Measurements from ENCODE around the gene HOXB5.

The HOXB5 gene

DNA sequence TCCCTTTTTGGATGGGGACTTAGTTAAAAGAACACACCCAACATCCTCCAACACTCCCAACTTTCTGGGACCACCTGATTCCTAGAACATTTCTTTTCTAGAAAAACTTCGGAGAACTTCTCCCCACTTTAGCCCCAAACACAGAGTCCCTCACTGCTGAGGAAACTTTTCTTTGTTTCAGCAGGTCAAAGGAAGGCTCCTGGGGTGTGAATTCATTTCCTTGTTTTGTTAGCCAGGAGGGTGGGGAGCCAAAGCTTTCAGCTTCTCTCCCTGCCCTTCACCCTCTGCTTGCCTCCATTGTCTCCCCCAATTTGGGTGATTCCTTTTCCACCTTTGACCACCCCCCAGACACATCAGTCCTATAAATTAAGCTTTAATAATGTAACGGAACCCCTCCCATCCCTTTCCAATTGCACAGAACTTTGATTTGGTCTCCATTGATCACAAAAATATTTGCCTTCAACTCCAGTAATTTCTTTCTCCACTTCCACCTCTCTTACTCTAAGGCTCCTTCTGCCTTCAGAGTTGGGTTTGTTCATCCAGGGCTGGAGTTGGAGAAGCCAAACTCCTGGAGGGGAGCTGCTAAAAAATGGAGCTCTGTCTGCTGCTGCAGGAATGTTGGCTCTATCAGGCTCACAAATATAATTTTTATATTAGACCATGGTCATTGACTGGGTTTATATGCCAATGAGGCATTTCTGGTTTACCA is 25.8 kb downstream of the HOXB5 start:
- Histone ChIP-seq H3K27me3 (ENCODE audit: control insufficient read depth in 1 of 2, insufficient read depth in 2 of 2, low read length in 2 of 2) (peaks cover 0 to 18% of the 10 kb centered on the region in 2 donors), H3K27ac (ENCODE audit: low read length) (peak overlapping the region; percentile 94)

DNA sequence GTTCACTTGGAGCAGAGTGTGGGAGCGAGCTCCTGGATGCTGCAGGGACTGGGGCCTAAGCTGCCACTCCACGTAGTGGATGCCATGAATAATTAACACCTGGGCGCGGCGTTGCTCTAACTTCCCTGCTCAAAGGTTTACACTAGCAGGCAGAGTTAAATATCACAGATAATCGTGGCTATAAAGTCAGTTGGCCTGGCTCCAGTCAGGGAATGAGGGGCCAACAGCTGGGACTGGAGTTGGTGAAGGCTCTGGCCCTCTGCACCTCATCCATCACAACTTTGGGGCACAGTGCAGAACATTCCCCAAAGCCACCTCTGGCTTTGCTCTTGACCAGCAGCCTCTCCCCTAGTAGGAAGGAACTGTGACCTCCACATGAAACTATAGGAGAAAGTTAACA is 26.4 kb downstream of the HOXB5 start:
- peaks cover 79% of the 10 kb centered on the region for H3K4me1 ChIP-seq (ENCODE audit: control insufficient read depth, insufficient read depth, low read length)
- peaks cover 0 to 14% of the 10 kb centered on the region in 2 donors for H3K27me3 ChIP-seq (ENCODE audit: control insufficient read depth in 1 of 2, insufficient read depth in 2 of 2, low read length in 2 of 2)
- H3K9ac ChIP-seq (ENCODE audit: low read length in 2 of 2) = peak overlapping the region in 1 of 2 donors; percentile 36

More for the DNA sequence above, 25.8 kb downstream of the HOXB5 start:
- Histone ChIP-seq H3K4me1 (ENCODE audit: control insufficient read depth, insufficient read depth, low read length) (peaks cover 79% of the 10 kb centered on the region), H3K36me3 (ENCODE audit: control insufficient read depth in 2 of 2, insufficient read depth in 2 of 2, low read length in 2 of 2) (no peaks in the 10 kb centered on the region), H3K9me3 (ENCODE audit: control insufficient read depth in 2 of 2, low read length in 2 of 2) (no peaks in the 10 kb centered on the region), H3K4me3 (ENCODE audit: low read length in 2 of 2) (peak overlapping the region; percentile 39 to 75), H3K9ac (ENCODE audit: low read length in 2 of 2) (peak overlapping the region in 1 of 2 donors; percentile 47)

DNA sequence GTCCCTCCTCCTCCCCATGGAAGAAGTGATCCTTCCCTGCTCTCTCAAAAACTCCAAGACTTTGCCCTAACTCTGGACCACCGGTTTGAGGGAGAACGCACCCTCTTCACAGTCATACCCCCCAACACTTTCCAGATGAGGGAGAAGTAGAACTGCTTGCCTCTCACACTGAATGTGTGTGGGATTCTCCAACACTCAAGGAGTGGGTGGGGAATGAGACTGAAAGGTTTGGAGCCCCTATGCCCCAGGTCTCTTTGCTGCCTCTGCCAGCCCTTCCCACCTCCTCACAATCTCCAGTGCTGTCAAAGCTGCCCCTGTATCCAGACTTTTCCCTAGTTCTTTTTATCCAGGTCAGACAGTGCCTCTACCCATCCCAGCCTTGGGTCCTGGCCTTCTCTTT is 26.9 kb downstream of the HOXB5 start:
- Histone ChIP-seq H3K9ac (ENCODE audit: low read length in 2 of 2) (no peak overlapping the region), H3K27me3 (ENCODE audit: control insufficient read depth in 1 of 2, insufficient read depth in 2 of 2, low read length in 2 of 2) (peaks cover 0 to 14% of the 10 kb centered on the region in 2 donors), H3K4me3 (ENCODE audit: low read length in 2 of 2) (peak overlapping the region in 1 of 2 donors; percentile 75), H3K4me1 (ENCODE audit: control insufficient read depth, insufficient read depth, low read length) (peaks cover 77% of the 10 kb centered on the region), H3K9me3 (ENCODE audit: control insufficient read depth in 2 of 2, low read length in 2 of 2) (no peaks in the 10 kb centered on the region), H3K27ac (ENCODE audit: low read length) (peak overlapping the region; percentile 94), H3K36me3 (ENCODE audit: control insufficient read depth in 2 of 2, insufficient read depth in 2 of 2, low read length in 2 of 2) (no peaks in the 10 kb centered on the region)

More for the DNA sequence above, 26.4 kb downstream of the HOXB5 start:
- H3K9me3 ChIP-seq (ENCODE audit: control insufficient read depth in 2 of 2, low read length in 2 of 2) = no peaks in the 10 kb centered on the region
- H3K4me3 ChIP-seq (ENCODE audit: low read length in 2 of 2) = peak overlapping the region in 1 of 2 donors; percentile 75
- peak overlapping the region; percentile 94 for H3K27ac ChIP-seq (ENCODE audit: low read length)
- H3K36me3 ChIP-seq (ENCODE audit: control insufficient read depth in 2 of 2, insufficient read depth in 2 of 2, low read length in 2 of 2) = no peaks in the 10 kb centered on the region

DNA sequence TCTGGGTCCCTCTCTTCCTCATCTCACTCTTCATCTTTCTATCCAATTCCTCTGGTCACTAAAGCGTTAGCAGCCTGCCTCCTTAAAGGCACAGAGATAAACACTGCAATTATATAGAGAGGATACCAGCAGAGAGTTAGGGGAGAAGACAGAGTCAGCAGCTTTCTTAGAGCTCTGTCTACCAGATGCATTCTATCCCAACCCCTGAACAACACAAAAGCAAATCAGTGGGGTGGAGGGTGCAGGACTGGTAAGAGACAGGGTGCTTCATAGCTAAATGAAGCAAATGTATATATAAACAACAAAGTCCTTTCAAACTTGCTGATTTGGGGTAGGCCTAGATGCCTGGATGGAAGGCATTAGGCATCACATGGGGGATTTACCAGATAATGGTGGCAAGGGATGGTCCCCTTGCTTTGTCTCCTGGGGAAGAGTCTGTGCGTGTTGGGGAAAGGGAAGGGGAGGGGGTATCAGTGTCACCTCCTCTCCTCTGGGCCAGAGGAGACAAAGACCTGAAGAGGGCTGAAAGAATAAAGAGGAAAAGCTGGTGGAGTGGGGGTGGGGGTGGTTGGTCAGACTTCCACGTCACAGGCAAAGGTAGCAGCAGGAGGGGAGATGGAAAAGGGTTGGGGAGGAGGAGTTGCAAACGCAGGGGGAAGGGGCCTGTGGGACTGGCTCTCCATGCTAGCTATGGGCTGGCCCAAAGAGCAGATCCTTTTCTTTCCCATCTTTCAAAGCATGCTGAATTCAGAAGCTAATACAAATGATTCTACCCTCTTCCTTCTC is 27.5 kb downstream of the HOXB5 start:
- no peaks in the 10 kb centered on the region for H3K9me3 ChIP-seq (ENCODE audit: control insufficient read depth in 2 of 2, low read length in 2 of 2)
- peaks cover 0 to 2% of the 10 kb centered on the region in 2 donors for H3K36me3 ChIP-seq (ENCODE audit: control insufficient read depth in 2 of 2, insufficient read depth in 2 of 2, low read length in 2 of 2)
- peaks cover 0 to 14% of the 10 kb centered on the region in 2 donors for H3K27me3 ChIP-seq (ENCODE audit: control insufficient read depth in 1 of 2, insufficient read depth in 2 of 2, low read length in 2 of 2)
- H3K27ac ChIP-seq (ENCODE audit: low read length) = peak overlapping the region; percentile 94
- H3K9ac ChIP-seq (ENCODE audit: low read length in 2 of 2) = no peak overlapping the region
- H3K4me1 ChIP-seq (ENCODE audit: control insufficient read depth, insufficient read depth, low read length) = peaks cover 78% of the 10 kb centered on the region
- H3K4me3 ChIP-seq (ENCODE audit: low read length in 2 of 2) = peak overlapping the region in 1 of 2 donors; percentile 77

DNA sequence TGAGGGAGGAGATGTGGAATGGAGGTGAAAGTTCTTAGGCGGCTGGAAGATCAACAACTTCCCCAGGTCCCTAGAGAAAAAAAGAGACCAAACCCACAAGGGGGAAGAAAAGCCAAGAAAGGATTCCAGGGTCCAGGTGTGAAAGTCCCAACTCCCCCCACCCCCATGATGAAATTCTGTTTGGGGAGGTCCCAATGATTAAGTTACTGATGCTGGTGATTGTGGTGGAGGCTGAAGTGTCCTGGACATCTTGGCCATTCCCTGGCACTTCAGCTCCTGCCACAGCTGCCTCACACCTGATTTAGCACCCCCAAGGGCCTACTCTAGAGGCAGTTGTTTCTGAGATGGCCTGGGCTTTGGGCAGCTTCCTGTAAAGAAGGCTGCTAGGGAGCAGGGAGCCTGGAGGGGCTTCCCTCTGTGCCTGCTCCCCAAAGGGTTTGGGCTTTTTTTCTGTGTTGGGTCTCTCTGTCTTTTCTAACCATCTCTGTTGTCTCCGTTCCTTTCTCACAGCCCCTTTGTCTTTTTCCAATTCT is 28.5 kb downstream of the HOXB5 start:
- Histone ChIP-seq H3K27me3 (ENCODE audit: control insufficient read depth in 1 of 2, insufficient read depth in 2 of 2, low read length in 2 of 2) (peaks cover 0 to 8% of the 10 kb centered on the region in 2 donors), H3K9ac (ENCODE audit: low read length in 2 of 2) (peak overlapping the region; percentile 65 to 84), H3K36me3 (ENCODE audit: control insufficient read depth in 2 of 2, insufficient read depth in 2 of 2, low read length in 2 of 2) (peaks cover 0 to 2% of the 10 kb centered on the region in 2 donors), H3K4me1 (ENCODE audit: control insufficient read depth, insufficient read depth, low read length) (peaks cover 79% of the 10 kb centered on the region), H3K4me3 (ENCODE audit: low read length in 2 of 2) (peak overlapping the region; percentile 49 to 77), H3K9me3 (ENCODE audit: control insufficient read depth in 2 of 2, low read length in 2 of 2) (no peaks in the 10 kb centered on the region), H3K27ac (ENCODE audit: low read length) (peak overlapping the region; percentile 80)

DNA sequence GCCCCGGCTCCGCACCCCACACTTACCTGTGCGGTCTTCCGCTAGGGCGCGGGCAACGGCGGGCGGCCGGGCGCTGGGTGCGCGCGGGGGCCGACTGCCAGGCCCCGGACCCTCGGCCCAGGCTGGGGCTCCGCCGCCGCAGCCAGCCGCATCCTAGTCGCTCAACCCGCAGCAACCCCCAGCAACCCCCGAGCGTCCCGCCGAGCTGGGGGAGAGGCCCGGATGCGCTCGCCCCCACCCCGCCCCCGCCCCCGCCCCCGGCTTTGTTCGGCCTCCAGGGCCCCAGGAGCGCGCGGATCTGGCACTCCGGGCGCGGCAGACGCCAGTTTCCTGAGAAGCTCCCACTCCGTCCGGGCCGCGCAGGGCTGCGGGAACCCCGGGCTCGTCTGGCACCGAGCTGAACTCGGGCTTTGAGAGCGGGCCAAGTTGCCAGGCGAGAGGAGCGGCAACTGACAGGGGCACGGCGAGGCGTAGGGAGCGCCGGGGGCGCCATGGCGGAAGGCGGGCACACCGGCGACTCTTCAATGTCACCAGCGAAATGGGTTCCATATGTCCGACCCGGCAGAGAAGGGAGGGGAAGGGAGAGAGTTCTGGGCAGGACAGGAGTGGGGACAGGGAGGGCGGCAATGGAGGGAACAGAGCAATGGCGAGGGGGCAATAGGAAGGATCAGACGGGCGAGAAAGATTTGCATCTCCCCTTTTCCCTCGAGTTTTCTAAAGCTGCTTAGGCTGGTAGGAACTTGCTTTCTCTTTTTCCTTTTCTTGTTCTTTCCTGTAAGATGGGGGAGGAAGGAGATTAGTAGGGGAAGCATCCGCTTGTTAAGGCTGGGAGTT is 29.2 kb downstream of the HOXB5 start:
- Histone ChIP-seq H3K27ac (ENCODE audit: low read length) (peak overlapping the region; percentile 80), H3K27me3 (ENCODE audit: control insufficient read depth in 1 of 2, insufficient read depth in 2 of 2, low read length in 2 of 2) (peaks cover 0 to 6% of the 10 kb centered on the region in 2 donors), H3K9ac (ENCODE audit: low read length in 2 of 2) (peak overlapping the region; percentile 65 to 84), H3K4me1 (ENCODE audit: control insufficient read depth, insufficient read depth, low read length) (peaks cover 81% of the 10 kb centered on the region), H3K36me3 (ENCODE audit: control insufficient read depth in 2 of 2, insufficient read depth in 2 of 2, low read length in 2 of 2) (peaks cover 0 to 2% of the 10 kb centered on the region in 2 donors), H3K9me3 (ENCODE audit: control insufficient read depth in 2 of 2, low read length in 2 of 2) (no peaks in the 10 kb centered on the region), H3K4me3 (ENCODE audit: low read length in 2 of 2) (peak overlapping the region; percentile 49 to 77)

DNA sequence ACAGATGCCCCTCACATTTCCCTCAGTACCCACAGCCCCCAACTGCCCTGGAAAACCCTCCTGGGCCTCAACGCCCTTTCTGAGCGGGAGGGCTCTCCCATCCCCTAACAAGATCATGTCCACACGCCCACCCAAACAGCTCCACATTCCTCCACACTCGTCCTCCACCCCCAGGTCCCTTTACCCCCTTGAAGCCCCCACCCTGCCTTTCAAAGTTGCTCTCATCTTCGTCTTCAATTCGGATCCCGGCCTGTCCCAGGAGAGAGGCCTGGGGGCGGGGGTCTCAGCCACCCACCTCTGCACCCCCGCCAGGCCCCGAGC is 29.8 kb downstream of the HOXB5 start:
- peaks cover 0 to 2% of the 10 kb centered on the region in 2 donors for H3K36me3 ChIP-seq (ENCODE audit: control insufficient read depth in 2 of 2, insufficient read depth in 2 of 2, low read length in 2 of 2)
- H3K27ac ChIP-seq (ENCODE audit: low read length) = peak overlapping the region; percentile 66
- H3K4me1 ChIP-seq (ENCODE audit: control insufficient read depth, insufficient read depth, low read length) = peaks cover 86% of the 10 kb centered on the region
- H3K9ac ChIP-seq (ENCODE audit: low read length in 2 of 2) = peak overlapping the region; percentile 51 to 52
- peaks cover 0 to 4% of the 10 kb centered on the region in 2 donors for H3K27me3 ChIP-seq (ENCODE audit: control insufficient read depth in 1 of 2, insufficient read depth in 2 of 2, low read length in 2 of 2)
- H3K4me3 ChIP-seq (ENCODE audit: low read length in 2 of 2) = peak overlapping the region; percentile 44 to 77
- no peaks in the 10 kb centered on the region for H3K9me3 ChIP-seq (ENCODE audit: control insufficient read depth in 2 of 2, low read length in 2 of 2)

DNA sequence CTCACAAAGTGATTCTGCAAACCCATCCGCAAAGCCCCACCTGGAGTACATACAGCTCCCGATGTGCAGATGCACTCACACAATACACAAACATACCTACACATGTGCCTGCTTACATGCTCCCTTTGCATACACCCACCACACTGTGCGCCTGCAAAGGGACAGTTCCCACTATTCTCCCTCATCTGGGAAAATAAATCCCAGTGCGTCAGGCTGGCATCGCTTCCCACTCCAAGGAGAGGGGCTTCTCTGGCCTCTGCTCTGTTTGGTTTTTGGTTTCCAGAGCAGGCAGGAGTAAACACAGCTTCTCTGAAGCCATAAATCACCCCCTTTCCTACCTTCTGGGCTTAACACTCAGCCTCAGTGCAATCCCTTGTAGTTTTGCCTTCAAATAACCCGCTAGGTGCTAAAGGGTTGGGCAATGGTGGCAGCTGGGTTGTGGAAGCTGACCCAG is 30.2 kb downstream of the HOXB5 start:
- Histone ChIP-seq H3K27ac (ENCODE audit: low read length) (peak overlapping the region; percentile 66), H3K4me1 (ENCODE audit: control insufficient read depth, insufficient read depth, low read length) (peaks cover 88% of the 10 kb centered on the region), H3K27me3 (ENCODE audit: control insufficient read depth in 1 of 2, insufficient read depth in 2 of 2, low read length in 2 of 2) (peaks cover 0 to 2% of the 10 kb centered on the region in 2 donors), H3K9me3 (ENCODE audit: control insufficient read depth in 2 of 2, low read length in 2 of 2) (no peaks in the 10 kb centered on the region), H3K9ac (ENCODE audit: low read length in 2 of 2) (peak overlapping the region; percentile 51 to 52), H3K4me3 (ENCODE audit: low read length in 2 of 2) (peak overlapping the region; percentile 44 to 77), H3K36me3 (ENCODE audit: control insufficient read depth in 2 of 2, insufficient read depth in 2 of 2, low read length in 2 of 2) (peaks cover 0 to 2% of the 10 kb centered on the region in 2 donors)

DNA sequence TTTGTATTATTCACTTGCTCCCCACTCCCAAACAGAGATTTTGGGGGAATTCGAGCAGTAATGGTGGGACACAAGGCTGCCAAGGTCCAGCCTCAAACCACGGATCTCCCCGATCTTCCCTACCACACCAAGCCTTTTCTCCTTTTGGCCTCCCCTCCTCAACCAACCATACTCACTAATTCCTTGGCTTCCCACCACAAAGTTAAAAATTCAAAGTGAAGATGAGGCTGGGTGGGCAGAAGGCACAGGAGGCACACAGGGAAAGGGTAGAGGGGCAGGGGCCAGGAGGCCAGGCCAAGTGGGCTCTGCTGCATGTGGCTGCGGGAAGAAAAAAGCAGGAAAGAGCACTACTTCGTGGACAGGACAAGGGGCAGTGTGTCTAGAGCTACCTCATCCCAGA is 30.6 kb downstream of the HOXB5 start:
- Histone ChIP-seq H3K4me1 (ENCODE audit: control insufficient read depth, insufficient read depth, low read length) (peaks cover 89% of the 10 kb centered on the region), H3K27me3 (ENCODE audit: control insufficient read depth in 1 of 2, insufficient read depth in 2 of 2, low read length in 2 of 2) (no peaks in the 10 kb centered on the region), H3K9ac (ENCODE audit: low read length in 2 of 2) (no peak overlapping the region), H3K36me3 (ENCODE audit: control insufficient read depth in 2 of 2, insufficient read depth in 2 of 2, low read length in 2 of 2) (peaks cover 0 to 2% of the 10 kb centered on the region in 2 donors), H3K9me3 (ENCODE audit: control insufficient read depth in 2 of 2, low read length in 2 of 2) (no peaks in the 10 kb centered on the region), H3K27ac (ENCODE audit: low read length) (peak overlapping the region; percentile 66), H3K4me3 (ENCODE audit: low read length in 2 of 2) (peak overlapping the region; percentile 7 to 77)

Data from stomach smooth muscle (tissue), 2 donors.